HTERT RPE-1 (cell line): ENCODE data around the gene ZNF827.

Experiments used
- in situ Hi-C: fragments of 300-500 bp; cut with MboI; formaldehyde crosslinking; loops from 4 replicates; pipeline ENCODE4 v1.14.3; 2020; ENCODE audit warnings: low sequenced_read_pairs

ZNF827 gene

GRCh38 chr4:145772347-145772746 lies 166.3 kb downstream of the ZNF827 start:
- in situ Hi-C loops = no loop called here

- in situ Hi-C loops = no loop called here
Measured at GRCh38 chr4:145770124-145770523, 168.5 kb downstream of the ZNF827 start.

GRCh38 chr4:145769450-145770037 lies 169.1 kb downstream of the ZNF827 start:
- in situ Hi-C loops = no loop called here

GRCh38 chr4:145766273-145766672 lies 172.3 kb downstream of the ZNF827 start:
- in situ Hi-C loops = no loop called here

GRCh38 chr4:145763399-145763798 lies 175.2 kb downstream of the ZNF827 start:
- in situ Hi-C loops = no loop called here

GRCh38 chr4:145762719-145763118 lies 175.9 kb downstream of the ZNF827 start:
- in situ Hi-C loops = no loop called here

GRCh38 chr4:145760961-145761929 lies 177.4 kb downstream of the ZNF827 start:
- in situ Hi-C loops = no loop called here

GRCh38 chr4:145760176-145760575 lies 178.4 kb downstream of the ZNF827 start:
- in situ Hi-C loops = no loop called here

GRCh38 chr4:145757188-145757587 lies 181.4 kb downstream of the ZNF827 start:
- in situ Hi-C loops = no loop called here

GRCh38 chr4:145756244-145756643 lies 182.4 kb downstream of the ZNF827 start:
- in situ Hi-C loops = no loop called here

- in situ Hi-C loops = no loop called here
Measured at GRCh38 chr4:145755802-145756201, 182.8 kb downstream of the ZNF827 start.

- in situ Hi-C loops = no loop called here
Measured at GRCh38 chr4:145743641-145744040, 195.0 kb downstream of the ZNF827 start.

- in situ Hi-C loops = no loop called here
Measured at GRCh38 chr4:145740806-145741205, 197.8 kb downstream of the ZNF827 start.

GRCh38 chr4:145739845-145740244 lies 198.8 kb downstream of the ZNF827 start:
- in situ Hi-C loops = no loop called here

GRCh38 chr4:145736241-145736831 lies 202.3 kb downstream of the ZNF827 start:
- in situ Hi-C loops = no loop called here

GRCh38 chr4:145735827-145736226 lies 202.8 kb downstream of the ZNF827 start:
- in situ Hi-C loops = no loop called here

GRCh38 chr4:145735347-145735675 lies 203.3 kb downstream of the ZNF827 start:
- in situ Hi-C loops = no loop called here

- in situ Hi-C loops = no loop called here
Measured at GRCh38 chr4:145734576-145735346, 203.9 kb downstream of the ZNF827 start.

- in situ Hi-C loops = no loop called here
Measured at GRCh38 chr4:145734031-145734430, 204.6 kb downstream of the ZNF827 start.

- in situ Hi-C loops = no loop called here
Measured at GRCh38 chr4:145732895-145733880, 205.4 kb downstream of the ZNF827 start.
